ENCODE results near the gene NEURL1B. TPM values are rescaled to one million over a fixed set of nuclear protein-coding genes. Genes with fewer than 3 reads are reported as not detected.

The NEURL1B gene
- polyA plus RNA-seq, 1 of the 3 experiments (the other 2 are of a cell fraction), result 2.8 TPM

GRCh38 chr5:172701291-172701656 lies 60.2 kb downstream of the NEURL1B start:
- TF ChIP-seq USF1 (IDR thresholded peaks at IDR 0.05; ENCODE audit: borderline replicate concordance, low read depth), result no peak
- no peak for TF ChIP-seq RFX5 (IDR thresholded peaks at IDR 0.05; ENCODE audit: low read length)
- no peaks in the 10 kb centered on the region for H3K36me3 ChIP-seq (replicated peaks in 1 of 2; ENCODE audit: control insufficient read depth in 1 of 2, insufficient read depth in 2 of 2, low read length in 1 of 2)
- no peak overlapping the region for H3K27ac ChIP-seq (ENCODE audit: low read depth in 2 of 2, low read length in 1 of 2)
- no peaks in the 10 kb centered on the region for H3F3A ChIP-seq (replicated peaks; ENCODE audit: insufficient read depth)
- H3K9ac ChIP-seq, result no peak overlapping the region
- no peaks in the 10 kb centered on the region for H4K20me1 ChIP-seq (ENCODE audit: insufficient read depth)
- H3K79me2 ChIP-seq (ENCODE audit: insufficient read depth), result no peaks in the 10 kb centered on the region
- CTCF ChIA-PET, result interaction anchor here (0.9 to 11.4 kb wide), 5 partner anchors 9 to 434 kb away, joined by 3 to 209 read pairs (median 9); no protein-coding TSS in a partner anchor
- POLR2A ChIA-PET, result no interaction called here
- DNase-seq, result no peak
- no peaks in the 10 kb centered on the region for H3K9me3 ChIP-seq
- no peak overlapping the region for H2AFZ ChIP-seq (ENCODE audit: low read depth)
- no peaks in the 10 kb centered on the region; the same call in 1 of the 2 replicates for H3K27me3 ChIP-seq (ENCODE audit: insufficient read depth)
- no peak overlapping the region for H3K4me2 ChIP-seq
- H3K4me3 ChIP-seq (ENCODE audit: low read depth in 2 of 2, low read length in 1 of 2), result no peak overlapping the region
- H3K9me2 ChIP-seq, result no peaks in the 10 kb centered on the region
- WGBS (ENCODE audit: low lambda C conversion rate), result 62% methylated on average over 5 of the region's 5 CpGs
- H3K4me1 ChIP-seq (ENCODE audit: control insufficient read depth in 1 of 2, insufficient read depth in 2 of 2, low read depth in 1 of 2, low read length in 1 of 2), result peaks cover 0 to 14% of the 10 kb centered on the region in 2 experiments; a peak in 1 of 4 replicates

GRCh38 chr5:172703952-172704351 lies 62.9 kb downstream of the NEURL1B start:
- POLR2A ChIA-PET, result no interaction called here
- DNase-seq, result no peak

More at GRCh38 chr5:172703952-172704351, 62.9 kb downstream of the NEURL1B start:
- Histone ChIP-seq H3K27ac (ENCODE audit: low read depth in 2 of 2, low read length in 1 of 2) (no peak overlapping the region), H3K36me3 (replicated peaks in 1 of 2; ENCODE audit: control insufficient read depth in 1 of 2, insufficient read depth in 2 of 2, low read length in 1 of 2) (no peaks in the 10 kb centered on the region), H3K4me1 (ENCODE audit: control insufficient read depth in 1 of 2, insufficient read depth in 2 of 2, low read depth in 1 of 2, low read length in 1 of 2) (peaks cover 0 to 8% of the 10 kb centered on the region in 2 experiments; a peak in 2 of 4 replicates), H3K27me3 (ENCODE audit: insufficient read depth) (no peaks in the 10 kb centered on the region), H3K4me2 (no peak overlapping the region), H3K9me2 (no peaks in the 10 kb centered on the region), H3K4me3 (ENCODE audit: low read depth in 2 of 2, low read length in 1 of 2) (no peak overlapping the region), H3K9me3 (no peaks in the 10 kb centered on the region), H3K79me2 (ENCODE audit: insufficient read depth) (no peaks in the 10 kb centered on the region), H3K9ac (no peak overlapping the region), H3F3A (replicated peaks; ENCODE audit: insufficient read depth) (peaks cover 5% of the 10 kb centered on the region), H2AFZ (ENCODE audit: low read depth) (no peak overlapping the region), H4K20me1 (ENCODE audit: insufficient read depth) (no peaks in the 10 kb centered on the region)
- TF ChIP-seq, protein P1, sequence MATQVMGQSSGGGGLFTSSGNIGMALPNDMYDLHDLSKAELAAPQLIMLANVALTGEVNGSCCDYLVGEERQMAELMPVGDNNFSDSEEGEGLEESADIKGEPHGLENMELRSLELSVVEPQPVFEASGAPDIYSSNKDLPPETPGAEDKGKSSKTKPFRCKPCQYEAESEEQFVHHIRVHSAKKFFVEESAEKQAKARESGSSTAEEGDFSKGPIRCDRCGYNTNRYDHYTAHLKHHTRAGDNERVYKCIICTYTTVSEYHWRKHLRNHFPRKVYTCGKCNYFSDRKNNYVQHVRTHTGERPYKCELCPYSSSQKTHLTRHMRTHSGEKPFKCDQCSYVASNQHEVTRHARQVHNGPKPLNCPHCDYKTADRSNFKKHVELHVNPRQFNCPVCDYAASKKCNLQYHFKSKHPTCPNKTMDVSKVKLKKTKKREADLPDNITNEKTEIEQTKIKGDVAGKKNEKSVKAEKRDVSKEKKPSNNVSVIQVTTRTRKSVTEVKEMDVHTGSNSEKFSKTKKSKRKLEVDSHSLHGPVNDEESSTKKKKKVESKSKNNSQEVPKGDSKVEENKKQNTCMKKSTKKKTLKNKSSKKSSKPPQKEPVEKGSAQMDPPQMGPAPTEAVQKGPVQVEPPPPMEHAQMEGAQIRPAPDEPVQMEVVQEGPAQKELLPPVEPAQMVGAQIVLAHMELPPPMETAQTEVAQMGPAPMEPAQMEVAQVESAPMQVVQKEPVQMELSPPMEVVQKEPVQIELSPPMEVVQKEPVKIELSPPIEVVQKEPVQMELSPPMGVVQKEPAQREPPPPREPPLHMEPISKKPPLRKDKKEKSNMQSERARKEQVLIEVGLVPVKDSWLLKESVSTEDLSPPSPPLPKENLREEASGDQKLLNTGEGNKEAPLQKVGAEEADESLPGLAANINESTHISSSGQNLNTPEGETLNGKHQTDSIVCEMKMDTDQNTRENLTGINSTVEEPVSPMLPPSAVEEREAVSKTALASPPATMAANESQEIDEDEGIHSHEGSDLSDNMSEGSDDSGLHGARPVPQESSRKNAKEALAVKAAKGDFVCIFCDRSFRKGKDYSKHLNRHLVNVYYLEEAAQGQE (IDR thresholded peaks at IDR 0.05; ENCODE audit: low read depth, low read length), result no peak
- TF ChIP-seq, protein P2, sequence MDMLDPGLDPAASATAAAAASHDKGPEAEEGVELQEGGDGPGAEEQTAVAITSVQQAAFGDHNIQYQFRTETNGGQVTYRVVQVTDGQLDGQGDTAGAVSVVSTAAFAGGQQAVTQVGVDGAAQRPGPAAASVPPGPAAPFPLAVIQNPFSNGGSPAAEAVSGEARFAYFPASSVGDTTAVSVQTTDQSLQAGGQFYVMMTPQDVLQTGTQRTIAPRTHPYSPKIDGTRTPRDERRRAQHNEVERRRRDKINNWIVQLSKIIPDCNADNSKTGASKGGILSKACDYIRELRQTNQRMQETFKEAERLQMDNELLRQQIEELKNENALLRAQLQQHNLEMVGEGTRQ (IDR thresholded peaks at IDR 0.05; ENCODE audit: borderline replicate concordance, low read depth, low read length), result no peak
- TF ChIP-seq TCF12 (IDR thresholded peaks at IDR 0.05) (no peak), SIN3A (IDR thresholded peaks at IDR 0.05; ENCODE audit: borderline replicate concordance, low read depth, low read length) (no peak), RAD21 (IDR thresholded peaks at IDR 0.05; ENCODE audit: low read length) (no peak), FOSL2 (IDR thresholded peaks at IDR 0.05; ENCODE audit: borderline replicate concordance, low read depth) (no peak), RFX5 (IDR thresholded peaks at IDR 0.05; ENCODE audit: low read length) (no peak), IRF3 (IDR thresholded peaks at IDR 0.05; ENCODE audit: low read depth, low read length) (no peak), NFIC (IDR thresholded peaks at IDR 0.05; ENCODE audit: borderline replicate concordance) (no peak), CHD2 (IDR thresholded peaks at IDR 0.05; ENCODE audit: low read length, partially characterized antibody) (no peak), EP300 (IDR thresholded peaks at IDR 0.05; ENCODE audit: borderline replicate concordance in 1 of 2, low read depth in 1 of 2, low read length in 1 of 2) (no peak), SMC3 (IDR thresholded peaks at IDR 0.05; ENCODE audit: low read depth, low read length) (no peak), ELF1 (IDR thresholded peaks at IDR 0.05) (no peak), GABPA (IDR thresholded peaks at IDR 0.05; ENCODE audit: low read depth) (no peak), NRF1 (IDR thresholded peaks at IDR 0.05; ENCODE audit: low read depth, low read length) (no peak)
- TF ChIP-seq, protein P3, sequence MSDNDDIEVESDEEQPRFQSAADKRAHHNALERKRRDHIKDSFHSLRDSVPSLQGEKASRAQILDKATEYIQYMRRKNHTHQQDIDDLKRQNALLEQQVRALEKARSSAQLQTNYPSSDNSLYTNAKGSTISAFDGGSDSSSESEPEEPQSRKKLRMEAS (IDR thresholded peaks at IDR 0.05; ENCODE audit: low read depth), result no peak
- TF ChIP-seq, protein P4, sequence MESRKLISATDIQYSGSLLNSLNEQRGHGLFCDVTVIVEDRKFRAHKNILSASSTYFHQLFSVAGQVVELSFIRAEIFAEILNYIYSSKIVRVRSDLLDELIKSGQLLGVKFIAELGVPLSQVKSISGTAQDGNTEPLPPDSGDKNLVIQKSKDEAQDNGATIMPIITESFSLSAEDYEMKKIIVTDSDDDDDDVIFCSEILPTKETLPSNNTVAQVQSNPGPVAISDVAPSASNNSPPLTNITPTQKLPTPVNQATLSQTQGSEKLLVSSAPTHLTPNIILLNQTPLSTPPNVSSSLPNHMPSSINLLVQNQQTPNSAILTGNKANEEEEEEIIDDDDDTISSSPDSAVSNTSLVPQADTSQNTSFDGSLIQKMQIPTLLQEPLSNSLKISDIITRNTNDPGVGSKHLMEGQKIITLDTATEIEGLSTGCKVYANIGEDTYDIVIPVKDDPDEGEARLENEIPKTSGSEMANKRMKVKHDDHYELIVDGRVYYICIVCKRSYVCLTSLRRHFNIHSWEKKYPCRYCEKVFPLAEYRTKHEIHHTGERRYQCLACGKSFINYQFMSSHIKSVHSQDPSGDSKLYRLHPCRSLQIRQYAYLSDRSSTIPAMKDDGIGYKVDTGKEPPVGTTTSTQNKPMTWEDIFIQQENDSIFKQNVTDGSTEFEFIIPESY (IDR thresholded peaks at IDR 0.05; ENCODE audit: borderline replicate concordance, low read depth), result no peak
- CTCF ChIA-PET, result interaction anchor here (1.3 kb wide), 1 partner anchor 229 kb away, joined by 4 read pairs; no protein-coding TSS in a partner anchor
- WGBS (ENCODE audit: low lambda C conversion rate), result 84% methylated on average over 7 of the region's 7 CpGs
